22Rv1 (cell line): ENCODE results near the gene SRA1.

Experiments
- H3K27ac ChIP-seq: fragments of 450-650 bp; 2 replicates; pipeline ENCODE4 v1.5.1; 2017
- CTCF ChIP-seq: fragments of 450-650 bp; IDR thresholded peaks from 2 replicates; pipeline ENCODE4 v1.5.1; 2017; ENCODE audit warnings: mild to moderate bottlenecking
- ZFX ChIP-seq: fragments of 450-650 bp; IDR thresholded peaks from 2 replicates; pipeline ENCODE4 v1.6.1; 2017; ENCODE audit warnings: antibody characterized with exemption, borderline replicate concordance

SRA1 gene

GRCh38 chr5:140540227-140540626 lies 17.0 kb downstream of the SRA1 start:
- no peak overlapping the region for H3K27ac ChIP-seq
- TF ChIP-seq CTCF (no peak), ZFX (no peak)

GRCh38 chr5:140524003-140524402 lies 33.3 kb downstream of the SRA1 start:
- TF ChIP-seq CTCF (no peak), ZFX (no peak)
- no peak overlapping the region for H3K27ac ChIP-seq

- TF ChIP-seq CTCF (no peak), ZFX (no peak)
- H3K27ac ChIP-seq: no peak overlapping the region
These were observed 44.1 kb downstream of the SRA1 start for GRCh38 chr5:140513124-140513523.

GRCh38 chr5:140509898-140510297 lies 47.4 kb downstream of the SRA1 start:
- TF ChIP-seq CTCF (no peak), ZFX (no peak)
- no peak overlapping the region for H3K27ac ChIP-seq

- TF ChIP-seq CTCF (no peak), ZFX (no peak)
- H3K27ac ChIP-seq: no peak overlapping the region
These were observed 54.4 kb downstream of the SRA1 start for GRCh38 chr5:140502834-140503233.
